Heart left ventricle (tissue), 13 donors: ENCODE measurements around the gene PLXNB1.

ENCODE experiments used
- CTCF ChIP-seq, 12 donors: fragments of 200-600 bp; sonication (generic) in 4 of 12; IDR thresholded peaks; one replicate each; pipeline versions ENCODE4 v1.5.0 to v1.8.0; 2018 to 2022; ENCODE audit warnings: antibody characterized with exemption in 12 of 12, mild to moderate bottlenecking in 5 of 12
- POLR2A ChIP-seq, 2 donors: fragments of 450-650 bp; IDR thresholded peaks; one replicate each; pipeline ENCODE4 v1.6.1; 2017; ENCODE audit warnings: antibody characterized with exemption in 2 of 2, mild to moderate bottlenecking in 2 of 2, moderate library complexity in 2 of 2
- donor health status: ischemic (EF 13 %, LVEDD 7.1; RV severe dilation, severe dysfunction).
- donor health status: DM: no; HTN: yes; CAD: no.
- donor health status: DM: no; HTN: no; CAD: no.
- donor health status: ischemic (EF 25% LVEDD 6.9; RV normal size, moderate dysfunction).
- donor health status: ischemic (EF 25% LVEDD 5.7; RV mildly dilated, moderate dysfunction).
- donor health status: ischemic (EF 35%, LVEDD 5.7; RV mildly dilated, moderate dysfunction).
- donor health status: nonischemic (EF 11% LVEDD 7.7; RV severe dilation, severe dysfunction).
- donor health status: DM: yes; HTN: yes; CAD: no.
- donor health status: PGD.
- donor health status: ischemic (EF 29% LVEDD 5.4; RV normal size, mild dysfunction).
- donor health status: nonischemic (EF 23%, LVEDD 6.1; RV moderate dilation, normal function).

- TF ChIP-seq POLR2A (IDR thresholded peaks at IDR 0.05) (no peak), CTCF (IDR thresholded peaks at IDR 0.05) (no peak)
Observed at GRCh38 chr3:48474619-48475018, 44.7 kb upstream of the PLXNB1 start.
